Right renal pelvis (tissue), 4 donors: ENCODE measurements around the gene ZNF208. TPM values are rescaled to one million over a fixed set of nuclear protein-coding genes. Genes with fewer than 3 reads are reported as not detected.
A peak's percentile ranks its signal among the peaks of the same experiment; 100 is the strongest.
"Not testable (repeated sequence)": the region's sequence is repeated elsewhere in the genome, so short reads cannot be mapped to it uniquely, and the experiment has no call there.

Experiments used
- DNase-seq, 4 donors: peaks; one replicate each; pipeline ENCODE4 v3.0.0-alpha.2; 2013; ENCODE audit warnings: low read depth in 4 of 4, low spot score in 3 of 4, missing footprints in 1 of 4
- polyA plus RNA-seq, 4 donors: library from polyadenylated mRNA; unstranded; fragments of 120-200 nt; gene quantifications; one replicate each; pipeline ENCODE4 v1.2.1, GENCODE V29; 2013; ENCODE audit not compliant: insufficient read length in 4 of 4

Gene ZNF208
- 10 to 100 TPM in 1 of 4 donors, 1 to 10 TPM in 3; 2.7 to 12.4 (median 5.6) TPM for polyA plus RNA-seq

- peak in 1 of 4 donors; percentile 1 for DNase-seq
Measured at GRCh38 chr19:22010437-22011143, at the start of gene ZNF208. Gene ZNF208, minus strand, starts transcription at chr19:22010943. Its CDS starts 149 bp downstream, at chr19:22010794.

DNA sequence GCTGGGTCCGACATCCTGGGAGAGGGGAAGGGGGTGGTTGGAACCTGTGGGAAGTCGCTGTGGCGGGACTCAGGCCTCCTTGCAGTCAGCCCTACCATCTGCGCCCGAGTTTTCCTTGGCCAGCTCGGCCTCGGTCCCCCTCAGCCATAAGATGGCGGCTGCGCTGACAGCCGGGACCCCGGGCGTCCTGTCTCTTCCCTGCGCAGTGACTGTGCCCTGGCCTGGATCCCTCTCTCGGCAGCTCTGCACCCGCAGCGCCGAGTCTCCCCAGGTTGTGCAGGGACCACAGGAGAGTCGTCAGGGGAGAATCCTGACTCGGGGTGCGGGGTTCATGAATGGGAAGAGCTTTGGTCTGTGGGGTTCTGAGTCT, 41.9 kb upstream of the ZNF208 start:
- no peak for DNase-seq

DNA sequence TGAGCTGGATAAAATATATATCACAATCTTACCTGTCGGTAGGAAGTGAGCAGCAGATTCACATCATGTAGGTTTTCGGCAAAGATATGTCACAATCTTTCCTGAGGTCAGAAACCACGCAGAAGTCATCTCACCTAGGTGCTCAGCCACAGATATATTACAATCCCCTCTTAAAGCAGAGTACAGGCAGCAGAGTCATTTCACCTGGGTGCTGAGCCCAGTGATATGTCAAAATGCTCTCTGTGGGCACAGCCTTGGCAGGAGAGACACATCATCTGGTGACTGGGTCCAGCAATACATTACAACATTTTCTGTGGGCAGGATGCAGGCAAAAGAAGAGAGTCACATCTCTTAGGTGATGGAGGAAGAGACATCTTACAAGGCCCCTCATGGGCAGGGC, 30.4 kb upstream of the ZNF208 start:
- not testable (repeated sequence) for DNase-seq

DNA sequence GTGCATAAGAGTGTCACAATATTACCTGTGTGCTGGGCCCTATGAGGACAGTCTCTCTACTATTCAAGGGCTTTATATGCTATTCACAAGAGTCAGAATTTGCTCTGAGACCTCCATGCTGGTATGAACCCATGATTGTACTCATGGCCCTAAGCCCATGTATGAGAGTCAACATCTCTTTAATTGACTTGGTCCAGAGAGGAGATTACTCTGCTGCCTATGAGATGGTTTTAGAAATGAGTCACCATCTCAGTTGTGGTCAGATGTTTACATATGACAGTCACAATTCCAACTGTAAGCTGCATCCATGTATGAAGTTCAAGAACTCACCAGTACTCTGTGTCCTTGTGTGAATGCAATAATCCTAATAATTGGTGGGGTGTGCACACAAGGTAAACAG, 19.9 kb upstream of the ZNF208 start:
- DNase-seq = no peak

GRCh38 chr19:22026687-22027086, 15.9 kb upstream of the ZNF208 start:
- no peak for DNase-seq

GRCh38 chr19:22025539-22025938, 14.8 kb upstream of the ZNF208 start:
- not testable (repeated sequence) for DNase-seq

- no peak for DNase-seq
Measured at GRCh38 chr19:21970466-21970865, 40.3 kb downstream of the ZNF208 start.

GRCh38 chr19:21947775-21948174, 63.0 kb downstream of the ZNF208 start:
- DNase-seq = no peak

DNA sequence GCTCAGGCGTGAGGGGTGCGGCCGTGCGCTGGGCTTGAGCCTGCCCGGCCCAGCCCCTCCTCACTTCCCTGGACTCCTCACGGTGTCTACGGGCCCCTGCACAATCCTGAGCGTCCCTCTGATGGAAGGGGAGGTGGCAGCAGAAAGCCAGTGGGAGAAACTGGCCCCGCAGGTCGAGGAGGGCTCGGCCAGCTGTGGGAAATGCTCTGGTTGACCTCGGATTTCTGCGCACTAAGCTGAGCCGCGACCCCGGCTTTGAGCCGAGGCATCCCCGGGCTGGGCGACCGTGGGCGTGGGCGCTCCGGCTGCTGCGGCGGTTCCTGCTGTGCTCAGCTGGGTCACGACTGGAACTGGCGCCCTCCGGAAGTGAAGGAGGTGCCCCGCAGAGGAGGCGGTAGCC, 70.1 kb downstream of the ZNF208 start:
- DNase-seq = no peak

GRCh38 chr19:21934593-21934992, 76.2 kb downstream of the ZNF208 start:
- DNase-seq = no peak

DNA sequence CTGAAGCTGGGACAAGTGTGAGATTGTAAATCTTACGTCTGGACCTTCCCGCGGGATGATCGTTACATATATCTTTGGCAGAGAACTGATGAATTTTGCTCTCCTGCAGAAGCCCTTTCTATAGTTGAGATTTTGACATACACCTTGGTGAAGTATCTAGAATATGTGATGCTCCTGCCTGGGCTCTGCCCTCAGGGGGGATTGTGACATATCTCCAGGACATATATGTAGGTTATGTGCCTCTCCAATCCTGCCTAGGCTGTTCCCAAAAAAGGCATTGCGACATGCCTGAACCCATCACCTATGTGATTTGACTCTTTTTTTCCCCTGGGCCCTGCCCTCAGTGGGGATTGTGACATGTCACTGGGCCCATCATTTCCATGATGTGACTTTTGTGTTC, 76.6 kb downstream of the ZNF208 start:
- DNase-seq = no peak

GRCh38 chr19:21922276-21922675, 88.5 kb downstream of the ZNF208 start:
- no peak for DNase-seq

DNA sequence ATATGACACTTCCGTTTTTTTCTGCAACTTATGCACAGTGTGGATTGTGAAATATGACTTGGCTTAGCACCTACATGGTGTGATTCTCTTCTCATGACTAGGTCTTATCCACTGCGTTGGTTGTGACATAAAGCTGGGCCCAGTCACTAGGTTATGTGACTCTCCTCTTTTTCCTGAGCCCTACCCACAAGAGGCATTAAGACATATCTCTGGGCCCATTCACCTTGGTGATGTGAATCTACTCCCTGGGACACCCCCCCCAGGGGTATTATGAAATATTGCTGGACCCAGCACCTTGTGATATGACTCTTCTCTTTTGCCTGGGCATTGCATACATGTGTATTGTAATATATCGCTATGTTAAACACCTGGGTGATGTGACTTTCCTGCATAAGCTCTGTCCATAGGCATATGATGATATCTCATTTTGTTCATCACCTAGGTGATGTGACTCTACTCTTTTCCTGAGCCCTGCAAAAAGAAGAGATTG, 89.0 kb downstream of the ZNF208 start:
- DNase-seq = no peak

DNA sequence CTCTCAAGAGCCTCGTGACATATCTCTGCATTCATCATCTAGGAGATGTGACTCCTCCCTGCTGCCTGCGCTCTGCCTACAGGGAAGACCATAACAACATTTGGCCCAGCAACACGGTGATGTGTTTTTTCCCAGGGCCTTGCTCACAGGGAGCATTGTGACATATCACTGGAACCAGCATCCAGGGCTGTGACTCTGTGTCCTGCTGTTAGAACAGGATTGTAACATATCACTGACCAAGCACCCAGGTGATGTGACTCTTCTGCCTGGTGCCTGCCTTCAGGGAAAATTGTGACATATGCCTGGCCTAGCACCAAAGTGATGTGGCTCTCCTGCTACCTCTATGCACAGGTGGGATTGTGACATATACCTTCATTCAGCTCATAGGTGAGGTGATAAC, 95.3 kb downstream of the ZNF208 start:
- DNase-seq = no peak

- DNase-seq = no peak
Measured at GRCh38 chr19:21912654-21913053, 98.1 kb downstream of the ZNF208 start.

DNA sequence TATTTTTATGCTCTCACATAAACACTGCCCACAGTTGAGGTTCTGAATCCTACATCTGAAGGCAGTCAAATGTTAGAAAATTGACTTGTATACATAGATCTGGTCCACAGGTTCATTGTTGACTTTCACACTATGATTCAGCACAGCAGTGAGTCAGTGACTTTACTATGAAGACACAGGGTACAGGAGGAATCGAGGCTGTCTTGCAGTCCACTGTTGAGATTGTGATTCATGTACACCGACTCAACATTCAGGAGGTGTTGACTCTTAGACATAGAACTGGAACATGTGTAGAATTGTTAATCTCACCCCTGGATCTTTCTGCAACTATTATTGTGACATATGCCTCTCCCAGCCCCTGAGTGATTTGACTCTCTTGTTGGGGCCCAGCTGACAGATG, 100.4 kb downstream of the ZNF208 start:
- DNase-seq = no peak

- no peak for DNase-seq
Measured at GRCh38 chr19:21908066-21908465, 102.7 kb downstream of the ZNF208 start.

DNA sequence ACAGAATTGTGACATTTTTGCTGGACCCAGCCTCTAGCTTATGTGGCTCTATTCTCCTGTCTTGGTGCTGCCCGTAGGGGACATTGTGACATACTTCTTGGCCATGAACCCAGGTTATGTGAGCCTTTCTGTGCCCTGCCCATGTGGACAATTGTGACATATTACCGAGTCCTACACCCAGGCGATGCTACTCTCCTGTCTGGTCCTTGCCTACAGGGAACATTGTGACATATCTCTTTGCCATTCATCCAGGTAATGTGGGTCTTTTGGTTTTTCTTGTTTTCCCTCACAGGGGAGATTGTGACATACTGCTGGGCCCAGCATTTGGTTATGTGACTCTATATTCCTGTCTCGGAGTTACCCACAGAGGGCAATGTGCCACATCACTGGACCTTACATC, 103.2 kb downstream of the ZNF208 start:
- DNase-seq = no peak

DNA sequence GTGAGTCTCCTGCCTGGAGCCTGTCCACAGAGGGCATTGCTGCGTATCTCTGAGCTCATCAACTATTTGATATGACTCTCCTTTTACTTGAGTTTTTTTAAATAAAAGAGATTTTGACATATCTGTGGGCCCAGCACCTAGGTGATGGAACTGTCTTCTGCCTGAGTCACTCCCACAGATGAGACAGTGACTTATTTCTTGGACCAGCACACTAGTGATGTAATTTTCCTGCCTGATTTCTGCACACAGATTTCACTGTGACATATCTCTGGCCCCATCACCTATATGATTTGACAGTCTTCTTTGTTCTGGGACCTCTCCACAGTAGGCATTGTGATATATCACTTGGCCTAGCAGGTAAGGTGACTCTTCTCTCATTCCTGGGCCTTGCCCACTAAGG, 108.2 kb downstream of the ZNF208 start:
- no peak for DNase-seq

- DNase-seq = no peak
Measured at GRCh38 chr19:21901861-21902260, 108.9 kb downstream of the ZNF208 start.

DNA sequence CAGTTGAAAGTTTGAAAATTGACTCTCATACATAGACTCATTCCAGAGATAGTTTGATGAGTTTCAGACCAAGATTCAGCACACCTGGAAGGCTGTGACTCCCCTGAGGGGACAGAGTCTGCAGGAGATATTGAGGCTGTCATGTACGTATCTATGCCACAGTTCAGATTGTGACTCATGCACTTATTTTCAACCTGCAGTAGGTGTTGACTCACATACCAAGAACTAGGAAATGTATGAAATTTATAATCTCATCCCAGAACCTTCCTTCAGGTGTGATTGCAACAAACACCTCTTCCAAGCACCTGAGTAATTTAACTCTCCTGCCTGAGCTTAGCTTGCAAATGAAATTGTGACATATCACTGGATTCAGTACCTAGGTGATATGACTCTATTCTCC, 110.3 kb downstream of the ZNF208 start:
- DNase-seq = no peak

GRCh38 chr19:21891086-21891485, 119.7 kb downstream of the ZNF208 start:
- DNase-seq = no peak

GRCh38 chr19:21890017-21890416, 120.7 kb downstream of the ZNF208 start:
- not testable (repeated sequence) for DNase-seq
